NCI-H1105 (cell line): Measurements from ENCODE around the gene CAPN7.
"Not testable (repeated sequence)": the region's sequence is repeated elsewhere in the genome, so short reads cannot be mapped to it uniquely, and the experiment has no call there.

ENCODE experiments used
- DNase-seq: peaks from one replicate; lab custom pipeline; 2025; lab: John Stamatoyannopoulos, UW

The CAPN7 gene

GRCh38 chr3:15205934-15206661 is at the start of gene CAPN7:
Gene CAPN7 (plus strand): TSS chr3:15206246. CDS start chr3:15206496, 250 bp downstream.
- DNase-seq, result no peak

- no peak for DNase-seq
Observed at GRCh38 chr3:15157441-15157840, 48.6 kb upstream of the CAPN7 start.

- no peak for DNase-seq
Observed at GRCh38 chr3:15159501-15160136, 46.4 kb upstream of the CAPN7 start.

GRCh38 chr3:15160662-15161061 is 45.4 kb upstream of the CAPN7 start:
- DNase-seq, result no peak

- DNase-seq, result no peak
Observed at GRCh38 chr3:15161133-15161532, 44.9 kb upstream of the CAPN7 start.

GRCh38 chr3:15163656-15164055 is 42.4 kb upstream of the CAPN7 start:
- not testable (repeated sequence) for DNase-seq

- DNase-seq, result no peak
Observed at GRCh38 chr3:15164340-15164739, 41.7 kb upstream of the CAPN7 start.

GRCh38 chr3:15165061-15165460 is 41.0 kb upstream of the CAPN7 start:
- no peak for DNase-seq

- not testable (repeated sequence) for DNase-seq
Observed at GRCh38 chr3:15166391-15166790, 39.7 kb upstream of the CAPN7 start.

GRCh38 chr3:15171096-15171495 is 35.0 kb upstream of the CAPN7 start:
- no peak for DNase-seq

- DNase-seq, result no peak
Observed at GRCh38 chr3:15172806-15173205, 33.2 kb upstream of the CAPN7 start.

GRCh38 chr3:15174953-15175352 is 31.1 kb upstream of the CAPN7 start:
- DNase-seq, result no peak

- no peak for DNase-seq
Observed at GRCh38 chr3:15175605-15176004, 30.4 kb upstream of the CAPN7 start.

GRCh38 chr3:15180042-15180611 is 25.9 kb upstream of the CAPN7 start:
- no peak for DNase-seq

GRCh38 chr3:15181511-15181910 is 24.5 kb upstream of the CAPN7 start:
- no peak for DNase-seq

GRCh38 chr3:15181963-15182362 is 24.1 kb upstream of the CAPN7 start:
- no peak for DNase-seq

GRCh38 chr3:15183011-15183410 is 23.0 kb upstream of the CAPN7 start:
- DNase-seq, result no peak

GRCh38 chr3:15185404-15185803 is 20.6 kb upstream of the CAPN7 start:
- DNase-seq, result no peak

- DNase-seq, result no peak
Observed at GRCh38 chr3:15186101-15186476, 20.0 kb upstream of the CAPN7 start.

GRCh38 chr3:15186477-15187164 is 19.4 kb upstream of the CAPN7 start:
- not testable (repeated sequence) for DNase-seq

GRCh38 chr3:15197340-15198029 is 8.6 kb upstream of the CAPN7 start:
- DNase-seq, result no peak

- no peak for DNase-seq
Observed at GRCh38 chr3:15198686-15199085, 7.4 kb upstream of the CAPN7 start.
